Measurements from ENCODE around the gene PRR7.

PRR7 gene

GRCh38 chr5:177445052-177445916 is 1.3 kb upstream of the PRR7 start:
- no peak for TF ChIP-seq CTCF (conservative IDR thresholded peaks at IDR 0.05; ENCODE audit: low read length)
- H3K4me3 ChIP-seq (ENCODE audit: low read length): no peak overlapping the region
- DNase-seq (ENCODE audit: low read depth): no peak

- TF ChIP-seq CTCF (conservative IDR thresholded peaks at IDR 0.05; ENCODE audit: low read length): no peak
- peak overlapping the region; percentile 70 for H3K4me3 ChIP-seq (ENCODE audit: low read length)
- no peak for DNase-seq (ENCODE audit: low read depth)
Measured at GRCh38 chr5:177445917-177446199, 756 bp upstream of the PRR7 start.

- DNase-seq (ENCODE audit: low read depth): peak; percentile 40
- H3K4me3 ChIP-seq (ENCODE audit: low read length): peak overlapping the region; percentile 70
- no peak for TF ChIP-seq CTCF (conservative IDR thresholded peaks at IDR 0.05; ENCODE audit: low read length)
Measured at GRCh38 chr5:177447066-177447610, 524 bp downstream of the PRR7 start.

GRCh38 chr5:177447611-177448243 is 1.1 kb downstream of the PRR7 start:
- H3K4me3 ChIP-seq (ENCODE audit: low read length): peak overlapping the region; percentile 46
- DNase-seq (ENCODE audit: low read depth): peak; percentile 81
- TF ChIP-seq CTCF (conservative IDR thresholded peaks at IDR 0.05; ENCODE audit: low read length): peak; percentile 7

DNA sequence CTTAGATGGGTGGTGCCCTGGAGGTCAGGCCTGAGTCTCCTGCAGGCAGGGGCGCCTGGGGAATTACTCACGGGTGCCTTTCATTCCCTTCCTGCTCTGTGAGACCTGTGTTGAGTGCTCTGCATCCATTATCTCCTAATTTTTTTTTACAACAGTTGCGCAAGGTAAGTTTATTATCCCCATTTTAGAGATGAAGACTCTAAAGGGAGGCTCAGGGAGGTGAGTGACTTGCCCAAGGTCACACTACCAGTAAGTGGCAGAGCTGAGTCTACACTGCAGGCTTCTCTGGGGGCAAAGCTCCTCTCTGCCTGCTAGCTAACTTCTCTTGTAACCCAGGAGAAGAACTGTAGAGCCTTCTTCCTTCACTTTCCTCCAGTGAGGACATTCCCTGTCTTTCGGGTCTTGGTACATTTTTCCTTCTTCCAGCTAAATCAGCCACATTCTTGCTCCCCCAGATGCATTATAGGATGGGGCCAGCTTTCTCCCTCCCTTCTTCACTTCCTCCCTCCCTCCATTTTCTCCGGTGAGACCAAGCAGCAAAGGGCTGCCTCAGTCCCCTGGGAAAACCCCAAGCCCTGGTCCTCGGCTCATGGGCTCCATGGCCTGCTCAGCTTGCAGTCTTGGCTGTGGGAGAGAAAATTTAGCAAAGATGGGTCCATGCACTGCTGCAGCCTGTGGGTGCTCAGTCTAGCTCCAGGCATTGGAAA is 1.8 kb downstream of the PRR7 start:
- DNase-seq (ENCODE audit: low read depth): no peak
- TF ChIP-seq CTCF (conservative IDR thresholded peaks at IDR 0.05; ENCODE audit: low read length): no peak
- H3K4me3 ChIP-seq (ENCODE audit: low read length): no peak overlapping the region

DNA sequence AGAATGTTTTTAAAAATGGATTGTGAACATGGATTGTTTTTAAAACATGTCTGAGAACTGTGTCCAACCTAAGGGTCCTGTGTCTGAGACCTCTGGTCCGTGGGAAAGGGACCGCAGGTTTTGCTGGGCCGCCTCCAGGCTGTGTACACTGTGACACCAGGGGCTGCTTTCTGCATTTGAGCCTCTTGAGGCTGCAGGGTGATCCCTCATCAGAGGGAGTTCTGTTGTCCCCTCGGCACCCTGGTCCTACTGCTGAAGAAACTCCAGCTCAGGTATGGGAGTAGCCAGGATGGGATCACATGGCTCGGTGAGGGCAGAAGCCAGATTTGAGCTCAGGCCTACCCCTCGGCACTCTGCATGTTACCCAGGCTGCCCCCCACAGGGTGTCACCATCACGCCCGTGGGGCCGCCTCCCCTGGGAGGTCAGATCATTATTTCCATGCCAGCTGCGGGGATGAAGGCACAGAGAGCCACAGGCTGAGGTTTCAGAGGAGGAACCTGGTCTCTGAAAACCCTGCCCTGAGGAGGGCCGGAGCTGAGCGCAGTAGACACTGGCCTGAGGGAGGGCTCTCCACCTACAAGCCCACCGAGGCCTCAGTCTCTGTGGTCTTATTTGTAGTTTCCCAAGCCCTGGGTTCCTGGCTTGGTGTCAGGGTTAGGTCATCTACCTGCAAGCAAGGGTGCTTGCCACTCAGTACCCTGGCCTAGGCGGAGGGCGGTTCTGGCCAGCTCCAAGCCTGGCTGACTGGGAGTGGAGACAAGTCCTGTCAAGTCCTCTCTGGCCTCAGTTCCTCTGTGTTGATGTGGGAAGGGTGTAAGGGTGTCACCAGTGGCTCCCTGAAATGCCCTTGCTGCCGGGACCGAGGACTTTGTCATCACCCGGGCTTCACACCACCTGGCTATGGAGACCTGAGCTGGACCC is 2.8 kb downstream of the PRR7 start:
- no peak for TF ChIP-seq CTCF (conservative IDR thresholded peaks at IDR 0.05; ENCODE audit: low read length)
- no peak overlapping the region for H3K4me3 ChIP-seq (ENCODE audit: low read length)
- DNase-seq (ENCODE audit: low read depth): no peak

Measured in AG10803 (cell line).